ENCODE measurements around the gene ZNF787. TPM values are rescaled to one million over a fixed set of nuclear protein-coding genes. Genes with fewer than 3 reads are reported as not detected.

ZNF787 gene
- total and polyA plus RNA-seq, 2 of the 4 experiments (the other 2 are of a cell fraction) = 4.8 to 11.2 TPM

- BruUV-seq (replicated peaks) = no TSS peak
- 92% methylated on average over 8 of the region's 13 CpGs; no CpG with 5 or more reads in 1 of the 2 experiments for WGBS, 2 experiments (ENCODE audit: extremely low coverage in 2 of 2, insufficient read length in 1 of 2)
- no peak for DNase-seq
- ATAC-seq (ENCODE audit: low read depth) = no peak
- no peaks in the 10 kb centered on the region for H3K9me3 ChIP-seq (ENCODE audit: control insufficient read depth, insufficient read depth, low read length)
- H4K91ac ChIP-seq (ENCODE audit: insufficient read depth, low read depth, low read length) = no peak overlapping the region
- H2BK5ac ChIP-seq (ENCODE audit: low read depth, low read length, poor library complexity, severe bottlenecking) = no peak overlapping the region
- H3K23ac ChIP-seq (ENCODE audit: low read depth, low read length) = no peak overlapping the region
- no peak overlapping the region for H3K9ac ChIP-seq (ENCODE audit: low read depth, low read length)
- in situ Hi-C loops (cut with MboI; ENCODE audit: low sequenced_read_pairs) (no loop called here), dilution Hi-C loops (cut with HindIII; ENCODE audit: low sequenced_read_pairs, unreplicated experiment) (no loop called here), intact Hi-C loops (cut with micrococcal nuclease) (no loop called here)
- H4K20me1 ChIP-seq (ENCODE audit: insufficient read depth, low read length) = no peaks in the 10 kb centered on the region
- no peak for TF ChIP-seq RAD21 (IDR thresholded peaks at IDR 0.05; ENCODE audit: low read length)
- no peak for TF ChIP-seq CEBPB (IDR thresholded peaks at IDR 0.05; ENCODE audit: low read depth, low read length)
- TF ChIP-seq ELK1 (IDR thresholded peaks at IDR 0.05; ENCODE audit: borderline replicate concordance, low read depth, low read length) = no peak
- TF ChIP-seq BHLHE40 (IDR thresholded peaks at IDR 0.05; ENCODE audit: low read depth, low read length) = no peak
- TF ChIP-seq CHD1 (IDR thresholded peaks at IDR 0.05; ENCODE audit: low read depth, low read length) = no peak
- TF ChIP-seq FOS (IDR thresholded peaks at IDR 0.05; ENCODE audit: low read depth, low read length) = no peak
- no peak for TF ChIP-seq USF2 (IDR thresholded peaks at IDR 0.05; ENCODE audit: low read depth, low read length)
- TF ChIP-seq NFE2L2 (IDR thresholded peaks at IDR 0.05; ENCODE audit: low read depth, low read length) = no peak
- TF ChIP-seq CTCF (conservative IDR thresholded peaks at IDR 0.05; ENCODE audit: low read depth, low read length) = no peak
- no peak for TF ChIP-seq SMC3 (IDR thresholded peaks at IDR 0.05; ENCODE audit: low read depth, low read length)
- no peaks in the 10 kb centered on the region; the same call in 1 of the 2 replicates for H3K9me1 ChIP-seq (ENCODE audit: insufficient read depth, low read length)
- no peak overlapping the region for H3K27ac ChIP-seq (ENCODE audit: insufficient read depth, low read length)
- H4K5ac ChIP-seq (ENCODE audit: low read depth, low read length) = no peak overlapping the region
- no peak overlapping the region for H3K56ac ChIP-seq (ENCODE audit: extremely low read depth, insufficient read depth, low read length)
- no peak overlapping the region for H3K4me2 ChIP-seq (ENCODE audit: low read depth, low read length)
- no peaks in the 10 kb centered on the region for H3K79me1 ChIP-seq (ENCODE audit: low read depth in 1 of 2, low read length in 2 of 2)
- no peak overlapping the region for H2BK15ac ChIP-seq (ENCODE audit: low read depth, low read length)
- POLR2A ChIA-PET (ENCODE audit: unreplicated experiment) = no interaction called here
- no peak overlapping the region for H2AK5ac ChIP-seq (ENCODE audit: low read depth, low read length)
- H2AK9ac ChIP-seq (replicated peaks; ENCODE audit: low read depth, low read length, poor library complexity) = no peak overlapping the region
- H3K4me3 ChIP-seq (ENCODE audit: insufficient read depth, low read depth, low read length) = no peak overlapping the region
- no peaks in the 10 kb centered on the region for H3K4me1 ChIP-seq (ENCODE audit: control insufficient read depth, insufficient read depth, low read length)
- no peaks in the 10 kb centered on the region for H3K27me3 ChIP-seq (ENCODE audit: control insufficient read depth, insufficient read depth, low read length)
- no peak overlapping the region for H2AFZ ChIP-seq (replicated peaks; ENCODE audit: low read length, poor library complexity)
- no peak overlapping the region for H3K18ac ChIP-seq (ENCODE audit: low read depth, low read length)
- H3K14ac ChIP-seq (replicated peaks; ENCODE audit: low read depth, low read length) = no peak overlapping the region
- H2BK120ac ChIP-seq (ENCODE audit: low read depth, low read length) = no peak overlapping the region
- H3K4ac ChIP-seq (ENCODE audit: low read depth, low read length) = no peak overlapping the region
- H3K36me3 ChIP-seq (ENCODE audit: control insufficient read depth, insufficient read depth, low read length) = peaks cover 21% of the 10 kb centered on the region
- no peak overlapping the region for H4K8ac ChIP-seq (ENCODE audit: low read depth in 2 of 2, low read length in 2 of 2)
- no peak overlapping the region for H2BK20ac ChIP-seq (ENCODE audit: low read depth, low read length)
- CTCF ChIA-PET = interaction anchor here (1.5 kb wide), 1 partner anchor 9 kb away, joined by 5 read pairs; no protein-coding TSS in a partner anchor
These were observed 42.0 kb upstream of the ZNF787 start for GRCh38 chr19:56163097-56163496.

Measured in IMR-90 (cell line).